MM.1S (cell line): ENCODE results near the gene LINGO4.

Experiments
- DNase-seq: peaks from one replicate; pipeline ENCODE4 v3.0.0-alpha.2; 2015
- H2AFZ ChIP-seq: fragments of 300-600 bp; sonication (generic); 2 replicates; pipeline ENCODE4 v1.6.0; 2016; ENCODE audit warnings: antibody characterized with exemption, low read length
- H3F3A ChIP-seq: fragments of 300-600 bp; sonication (generic); 2 replicates; pipeline ENCODE4 v1.6.1; 2016; ENCODE audit warnings: mild to moderate bottlenecking, antibody characterized with exemption, low read length, moderate library complexity, mixed read lengths; ENCODE audit not compliant: insufficient read depth
- H3K27ac ChIP-seq: fragments of 300-600 bp; sonication (generic); 2 replicates; pipeline ENCODE4 v1.5.1; 2016; ENCODE audit warnings: mild to moderate bottlenecking, low read length
- H3K27me3 ChIP-seq: fragments of 300-600 bp; sonication (generic); replicated peaks from 2 replicates; pipeline ENCODE4 v1.6.0; 2016; ENCODE audit warnings: low read length; ENCODE audit not compliant: insufficient read depth
- H3K36me3 ChIP-seq: fragments of 300-600 bp; sonication (generic); replicated peaks from 2 replicates; pipeline ENCODE4 v1.6.1; 2016; ENCODE audit warnings: mild to moderate bottlenecking, low read length, mixed read lengths; ENCODE audit not compliant: insufficient read depth
- H3K4me1 ChIP-seq: fragments of 300-600 bp; sonication (generic); 2 replicates; pipeline ENCODE4 v1.6.1; 2016; ENCODE audit warnings: low read length, mixed read lengths
- H3K4me2 ChIP-seq: fragments of 300-600 bp; sonication (generic); 2 replicates; pipeline ENCODE4 v1.6.0; 2016; ENCODE audit warnings: low read depth, low read length
- H3K4me3 ChIP-seq: fragments of 300-600 bp; sonication (generic); 2 replicates; pipeline ENCODE4 v1.5.1; 2016; ENCODE audit warnings: low read length, mixed read lengths
- H3K79me2 ChIP-seq: fragments of 300-600 bp; sonication (generic); 2 replicates; pipeline ENCODE4 v1.6.1; 2016; ENCODE audit warnings: mixed run types, low read length, mixed read lengths
- H3K9ac ChIP-seq: fragments of 300-600 bp; sonication (generic); 2 replicates; pipeline ENCODE4 v1.6.1; 2016; ENCODE audit warnings: low read length, mixed read lengths
- H3K9me2 ChIP-seq: fragments of 300-600 bp; sonication (generic); replicated peaks from 2 replicates; pipeline ENCODE4 v1.6.1; 2016; ENCODE audit warnings: mild to moderate bottlenecking, low read length, mixed read lengths; ENCODE audit not compliant: insufficient read depth
- H3K9me3 ChIP-seq: fragments of 300-600 bp; sonication (generic); replicated peaks from 2 replicates; pipeline ENCODE4 v1.6.1; 2016; ENCODE audit warnings: mild to moderate bottlenecking, low read length, mixed read lengths; ENCODE audit not compliant: insufficient read depth
- H4K20me1 ChIP-seq: fragments of 300-600 bp; sonication (generic); 2 replicates; pipeline ENCODE4 v1.6.1; 2016; ENCODE audit warnings: mild to moderate bottlenecking, low read length, moderate library complexity, mixed read lengths; ENCODE audit not compliant: insufficient read depth
- EZH2 ChIP-seq: fragments of 300-600 bp; sonication (generic); optimal IDR thresholded peaks from 2 replicates; pipeline ENCODE3; 2017; ENCODE audit warnings: low read depth, mild to moderate bottlenecking, antibody characterized with exemption, low read length, mixed read lengths
- EZH2phosphoT487 ChIP-seq: fragments of 300-600 bp; sonication (generic); IDR thresholded peaks from 2 replicates; pipeline ENCODE4 v1.6.1; 2018; ENCODE audit warnings: antibody characterized with exemption, low read length
- TF ChIP-seq, protein P1 (sequence below): fragments of 300-600 bp; sonication (generic); IDR thresholded peaks from 2 replicates; pipeline ENCODE4 v1.5.1; 2016; ENCODE audit warnings: antibody characterized with exemption, low read length, mixed read lengths

Gene LINGO4

GRCh38 chr1:151816548-151817352 lies 11.5 kb upstream of the LINGO4 start:
- Histone ChIP-seq H3K4me3 (no peak overlapping the region), H3K9ac (no peak overlapping the region), H3F3A (no peaks in the 10 kb centered on the region; the same call in 1 of the 2 replicates), H2AFZ (no peak overlapping the region), H3K9me2 (no peaks in the 10 kb centered on the region), H3K9me3 (no peaks in the 10 kb centered on the region), H3K4me2 (peak overlapping the region; percentile 68; the same call in 1 of the 2 replicates), H3K27me3 (no peaks in the 10 kb centered on the region), H4K20me1 (no peaks in the 10 kb centered on the region), H3K4me1 (peaks cover 54% of the 10 kb centered on the region), H3K36me3 (no peaks in the 10 kb centered on the region), H3K79me2 (no peaks in the 10 kb centered on the region), H3K27ac (peak overlapping the region; percentile 60; the same call in 1 of the 2 replicates)
- no peak for TF ChIP-seq EZH2phosphoT487
- no peak for TF ChIP-seq EZH2
- TF ChIP-seq, protein P1, sequence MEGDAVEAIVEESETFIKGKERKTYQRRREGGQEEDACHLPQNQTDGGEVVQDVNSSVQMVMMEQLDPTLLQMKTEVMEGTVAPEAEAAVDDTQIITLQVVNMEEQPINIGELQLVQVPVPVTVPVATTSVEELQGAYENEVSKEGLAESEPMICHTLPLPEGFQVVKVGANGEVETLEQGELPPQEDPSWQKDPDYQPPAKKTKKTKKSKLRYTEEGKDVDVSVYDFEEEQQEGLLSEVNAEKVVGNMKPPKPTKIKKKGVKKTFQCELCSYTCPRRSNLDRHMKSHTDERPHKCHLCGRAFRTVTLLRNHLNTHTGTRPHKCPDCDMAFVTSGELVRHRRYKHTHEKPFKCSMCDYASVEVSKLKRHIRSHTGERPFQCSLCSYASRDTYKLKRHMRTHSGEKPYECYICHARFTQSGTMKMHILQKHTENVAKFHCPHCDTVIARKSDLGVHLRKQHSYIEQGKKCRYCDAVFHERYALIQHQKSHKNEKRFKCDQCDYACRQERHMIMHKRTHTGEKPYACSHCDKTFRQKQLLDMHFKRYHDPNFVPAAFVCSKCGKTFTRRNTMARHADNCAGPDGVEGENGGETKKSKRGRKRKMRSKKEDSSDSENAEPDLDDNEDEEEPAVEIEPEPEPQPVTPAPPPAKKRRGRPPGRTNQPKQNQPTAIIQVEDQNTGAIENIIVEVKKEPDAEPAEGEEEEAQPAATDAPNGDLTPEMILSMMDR: no peak
- DNase-seq: no peak

GRCh38 chr1:151815716-151816327 lies 10.6 kb upstream of the LINGO4 start:
- Histone ChIP-seq H3K27me3 (no peaks in the 10 kb centered on the region), H2AFZ (peak overlapping the region; percentile 67), H3K9ac (peak overlapping the region; percentile 57), H3K9me3 (no peaks in the 10 kb centered on the region), H4K20me1 (no peaks in the 10 kb centered on the region), H3K4me1 (peaks cover 48% of the 10 kb centered on the region), H3K4me3 (peak overlapping the region; percentile 7; the same call in 1 of the 2 replicates), H3K79me2 (no peaks in the 10 kb centered on the region), H3F3A (no peaks in the 10 kb centered on the region; the same call in 1 of the 2 replicates), H3K36me3 (no peaks in the 10 kb centered on the region), H3K27ac (peak overlapping the region; percentile 60), H3K4me2 (peak overlapping the region; percentile 68), H3K9me2 (no peaks in the 10 kb centered on the region)
- TF ChIP-seq, protein P1: no peak
- TF ChIP-seq EZH2phosphoT487 (no peak), EZH2 (no peak)
- peak; percentile 92 for DNase-seq

DNA sequence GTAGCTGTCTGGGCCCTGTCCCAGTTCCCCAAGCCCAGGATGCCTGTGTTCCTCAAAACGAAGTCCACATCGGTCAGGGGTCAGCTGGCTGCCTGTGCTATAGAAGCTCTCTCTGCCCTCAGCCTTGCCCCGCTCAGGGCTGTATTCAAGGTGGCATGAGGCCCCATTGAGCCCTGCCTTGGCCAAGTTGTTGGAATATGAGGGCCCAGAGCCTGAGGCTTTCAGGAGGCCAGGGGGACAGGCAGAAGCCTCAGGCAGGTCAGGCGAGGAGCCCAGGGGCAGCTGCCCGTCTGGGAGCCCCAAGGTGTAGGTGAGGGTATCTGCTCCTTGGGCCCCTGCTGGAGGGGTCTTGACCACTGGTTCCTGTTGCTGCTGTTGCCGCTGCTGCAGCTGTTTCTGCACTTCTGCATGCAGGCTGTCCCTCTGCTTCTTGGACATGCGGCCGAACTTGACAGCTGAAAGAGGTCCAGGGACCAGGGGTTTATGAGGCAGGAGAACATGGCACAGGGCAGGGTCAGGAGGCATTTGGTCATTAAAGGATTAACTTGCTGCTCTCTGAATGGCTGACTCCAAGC lies 9.8 kb upstream of the LINGO4 start:
- no peak for DNase-seq
- Histone ChIP-seq H3K9ac (peak overlapping the region; percentile 57), H3K4me1 (peaks cover 41% of the 10 kb centered on the region), H3K27ac (peak overlapping the region; percentile 60), H3K27me3 (no peaks in the 10 kb centered on the region), H3K79me2 (no peaks in the 10 kb centered on the region), H3K4me3 (peak overlapping the region; percentile 7; the same call in 1 of the 2 replicates), H3K9me3 (no peaks in the 10 kb centered on the region), H3K9me2 (no peaks in the 10 kb centered on the region), H2AFZ (peak overlapping the region; percentile 67), H4K20me1 (no peaks in the 10 kb centered on the region), H3K36me3 (no peaks in the 10 kb centered on the region), H3F3A (no peaks in the 10 kb centered on the region; the same call in 1 of the 2 replicates), H3K4me2 (peak overlapping the region; percentile 68)
- TF ChIP-seq EZH2 (no peak), EZH2phosphoT487 (no peak)
- TF ChIP-seq, protein P1: no peak
